HG03097 (cell line): ENCODE results near the gene GFAP.

Experiments used
- ATAC-seq: cut with Tn5 transposase; IDR thresholded peaks from one replicate; pipeline ENCODE4 v1.9.1; 2021; ENCODE audit not compliant: unreplicated experiment, low FRiP score

The GFAP gene

GRCh38 chr17:44915862-44916780 is 821 bp upstream of the GFAP start:
- no peak for ATAC-seq

DNA sequence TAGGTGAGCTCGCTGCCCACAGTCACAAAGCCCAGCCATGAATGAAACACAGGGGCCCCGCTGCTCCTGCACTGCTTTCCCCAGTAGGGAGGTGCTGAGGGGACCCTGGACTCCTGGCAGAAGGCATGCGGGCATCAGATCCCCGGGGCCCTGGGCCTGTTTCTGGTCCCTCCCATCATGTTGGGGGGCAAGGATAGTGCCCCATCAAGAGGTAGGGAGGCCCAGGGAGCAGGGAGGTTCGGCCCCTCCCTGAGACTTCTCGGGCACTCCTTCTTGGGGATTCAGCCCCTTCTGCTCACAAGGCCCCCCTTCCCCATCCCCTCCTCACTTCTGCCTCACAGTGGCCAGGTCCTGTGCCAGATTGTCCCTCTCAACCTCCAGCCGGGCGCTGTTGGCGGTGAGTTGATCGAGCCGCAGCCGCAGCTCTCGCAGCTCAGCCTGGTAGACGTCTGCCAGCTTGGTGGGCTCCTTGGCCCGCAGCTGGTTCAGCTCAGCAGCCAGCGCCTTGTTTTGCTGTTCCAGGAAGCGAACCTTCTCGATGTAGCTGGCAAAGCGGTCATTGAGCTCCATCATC is 515 bp downstream of the GFAP start:
- ATAC-seq = no peak

DNA sequence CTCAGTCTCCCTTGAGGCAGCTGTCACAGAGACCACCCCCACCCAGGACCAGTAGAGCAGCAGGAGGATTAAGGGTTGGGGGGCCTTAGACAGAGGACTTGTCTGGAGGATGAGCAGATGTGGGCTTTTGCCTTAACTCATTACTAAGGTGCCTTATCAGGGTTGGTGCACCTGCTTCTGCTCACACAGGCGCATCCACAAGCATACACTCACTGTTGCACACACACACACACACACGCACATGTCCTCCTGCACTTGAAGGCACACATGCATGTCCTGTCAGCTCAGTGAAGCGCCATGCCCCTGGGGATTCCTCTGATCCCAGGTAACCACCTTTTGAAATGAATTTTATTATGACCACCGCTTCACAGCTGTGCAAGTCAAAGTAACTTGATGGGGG is 1.2 kb downstream of the GFAP start:
- ATAC-seq = no peak

- no peak for ATAC-seq
These were observed 1.6 kb downstream of the GFAP start for GRCh38 chr17:44913676-44914075.

GRCh38 chr17:44912763-44913544 is 2.3 kb downstream of the GFAP start:
- ATAC-seq = no peak

GRCh38 chr17:44911133-44912001 is 3.9 kb downstream of the GFAP start:
- no peak for ATAC-seq

GRCh38 chr17:44910231-44911106 is 4.8 kb downstream of the GFAP start:
- ATAC-seq = no peak

GRCh38 chr17:44909681-44910144 is 5.6 kb downstream of the GFAP start:
- no peak for ATAC-seq

DNA sequence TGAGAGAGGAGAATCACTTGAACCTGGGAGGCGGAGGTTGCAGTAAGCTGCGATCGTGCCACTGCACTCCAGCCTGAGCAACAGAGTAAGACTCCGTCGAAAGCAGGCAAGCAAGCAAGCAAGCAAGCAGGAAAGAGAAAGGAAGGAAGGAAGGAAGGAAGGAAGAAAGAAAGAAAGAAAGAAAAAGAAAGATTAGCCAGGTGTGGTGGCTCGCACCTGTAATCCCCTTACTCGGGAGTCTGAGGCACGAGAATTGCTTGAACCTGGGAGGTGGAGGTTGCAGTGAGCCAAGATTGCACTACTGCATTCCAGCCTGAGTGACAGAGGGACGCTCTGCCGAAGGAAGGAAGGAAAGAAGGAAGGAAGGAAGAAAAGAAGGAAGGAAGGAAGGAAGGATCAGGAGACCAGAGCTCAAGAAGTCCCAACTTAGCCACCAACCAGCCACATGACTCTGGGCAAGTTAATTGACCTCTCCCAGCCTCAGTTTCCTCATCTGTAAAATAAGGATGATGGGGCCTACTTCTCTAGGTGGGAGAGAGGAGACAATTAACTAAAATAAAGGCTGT is 6.5 kb downstream of the GFAP start:
- no peak for ATAC-seq

DNA sequence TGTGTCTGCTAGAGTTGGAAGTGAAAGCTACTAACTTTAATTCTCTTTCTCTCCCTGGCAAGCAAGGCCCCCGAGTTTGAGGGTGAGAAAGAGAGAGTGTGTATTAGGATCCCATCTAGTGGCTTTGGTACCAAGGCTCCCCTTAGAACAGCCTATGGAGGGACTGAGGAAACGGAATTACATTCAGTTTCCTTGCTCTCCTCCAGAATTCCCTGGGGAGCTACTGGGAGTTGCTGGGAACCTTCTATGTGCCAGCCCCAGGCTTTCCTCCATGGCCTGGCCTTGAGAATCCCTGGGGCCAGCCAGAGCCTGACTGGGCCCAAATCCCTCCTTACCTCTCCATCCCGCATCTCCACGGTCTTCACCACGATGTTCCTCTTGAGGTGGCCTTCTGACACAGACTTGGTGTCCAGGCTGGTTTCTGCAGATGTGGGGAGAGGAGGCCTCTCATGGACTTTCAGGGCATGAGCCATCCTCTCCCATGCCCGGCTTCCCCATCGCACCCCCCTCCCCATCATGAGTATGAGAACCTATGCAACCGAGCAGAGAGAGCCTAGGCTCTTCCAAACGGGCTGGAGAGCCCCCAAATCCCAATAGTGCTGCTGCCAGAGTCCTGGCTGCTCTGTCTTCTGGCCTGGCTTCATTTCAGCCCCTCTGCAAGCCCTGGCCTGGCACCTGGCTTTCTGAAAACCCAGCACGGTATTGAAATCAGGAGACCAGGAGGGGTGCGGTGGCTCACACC is 7.4 kb downstream of the GFAP start:
- no peak for ATAC-seq

GRCh38 chr17:44906763-44907728 is 8.3 kb downstream of the GFAP start:
- no peak for ATAC-seq

- ATAC-seq = no peak
These were observed 9.2 kb downstream of the GFAP start for GRCh38 chr17:44906010-44906646.

DNA sequence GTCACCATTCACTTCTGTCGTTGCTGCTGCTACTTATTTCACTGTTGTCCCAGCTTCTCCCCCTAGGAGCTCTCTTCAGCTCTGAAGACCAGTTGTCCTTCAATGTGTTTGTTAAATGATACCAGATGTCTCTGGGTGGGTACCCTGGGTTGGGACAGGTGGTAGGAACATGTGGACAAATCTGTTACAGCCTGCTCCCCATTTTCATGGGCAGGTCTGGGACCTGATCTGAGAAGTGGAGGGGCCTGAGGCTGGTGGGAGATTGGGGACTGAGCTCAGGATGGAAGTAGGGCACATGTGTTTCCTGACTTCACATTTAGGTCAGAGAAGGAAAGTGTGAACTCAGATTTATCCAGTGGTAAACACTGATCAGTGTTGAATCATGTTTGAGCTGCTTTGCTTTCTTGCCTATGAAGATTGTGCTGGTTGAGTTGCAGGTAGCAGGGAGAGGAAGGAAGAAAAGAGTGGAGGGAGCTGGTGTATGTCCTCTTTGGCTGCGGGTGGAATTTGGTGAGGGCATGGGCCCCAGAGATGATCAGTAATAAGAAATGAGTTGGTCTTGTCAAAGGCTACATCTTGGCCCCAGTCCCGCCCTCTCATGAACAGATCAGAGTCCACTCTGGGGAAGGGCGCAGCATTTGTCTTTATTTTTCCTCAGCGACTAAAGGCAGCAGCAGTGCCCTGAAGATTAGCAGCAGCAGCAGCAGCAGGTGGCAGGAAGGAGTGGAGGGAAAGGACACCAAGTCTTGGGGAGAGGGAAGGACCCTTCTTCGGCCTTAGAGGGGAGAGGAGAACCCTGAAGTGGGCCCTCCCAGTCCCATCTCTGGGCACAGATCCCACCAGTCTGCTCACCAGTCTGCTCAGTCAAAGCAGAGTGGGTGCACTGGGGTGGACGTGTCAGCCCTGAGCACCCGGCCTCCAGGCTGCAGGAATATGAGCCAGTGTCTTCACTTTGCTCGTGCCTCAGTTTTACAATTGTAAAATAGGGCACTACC is 10.0 kb downstream of the GFAP start:
- ATAC-seq = no peak

GRCh38 chr17:44904001-44904984 is 11.0 kb downstream of the GFAP start:
- no peak for ATAC-seq
